HG02588 (cell line): ENCODE data around the gene TRIM71.
"Not testable (repeated sequence)": the region's sequence is repeated elsewhere in the genome, so short reads cannot be mapped to it uniquely, and the experiment has no call there.

ENCODE experiments used
- ATAC-seq: cut with Tn5 transposase; IDR thresholded peaks from one replicate; pipeline ENCODE4 v1.9.1; 2021; ENCODE audit warnings: mild to moderate bottlenecking, moderate library complexity; ENCODE audit not compliant: unreplicated experiment

TRIM71 gene

GRCh38 chr3:32886911-32887310, 69.1 kb downstream of the TRIM71 start:
- ATAC-seq, result no peak

GRCh38 chr3:32888739-32889138, 70.9 kb downstream of the TRIM71 start:
- peak; percentile 90 for ATAC-seq

- ATAC-seq, result no peak
Measured at GRCh38 chr3:32890420-32891276, 72.9 kb downstream of the TRIM71 start.

GRCh38 chr3:32891365-32891764, 73.6 kb downstream of the TRIM71 start:
- no peak for ATAC-seq

- ATAC-seq, result no peak
Measured at GRCh38 chr3:32892625-32893598, 75.1 kb downstream of the TRIM71 start.

GRCh38 chr3:32894977-32895376, 77.2 kb downstream of the TRIM71 start:
- ATAC-seq, result no peak

- ATAC-seq, result no peak
Measured at GRCh38 chr3:32895701-32896100, 77.9 kb downstream of the TRIM71 start.

GRCh38 chr3:32896143-32896542, 78.3 kb downstream of the TRIM71 start:
- ATAC-seq, result no peak

GRCh38 chr3:32897001-32897601, 79.3 kb downstream of the TRIM71 start:
- no peak for ATAC-seq

GRCh38 chr3:32897981-32898623, 80.3 kb downstream of the TRIM71 start:
- no peak for ATAC-seq

GRCh38 chr3:32899265-32899664, 81.5 kb downstream of the TRIM71 start:
- ATAC-seq, result no peak

GRCh38 chr3:32901005-32901932, 83.5 kb downstream of the TRIM71 start:
- no peak for ATAC-seq

GRCh38 chr3:32902887-32903371, 85.1 kb downstream of the TRIM71 start:
- ATAC-seq, result not testable (repeated sequence)

GRCh38 chr3:32903953-32904352, 86.2 kb downstream of the TRIM71 start:
- no peak for ATAC-seq

GRCh38 chr3:32909999-32910398, 92.2 kb downstream of the TRIM71 start:
- ATAC-seq, result no peak

GRCh38 chr3:32910954-32911353, 93.2 kb downstream of the TRIM71 start:
- ATAC-seq, result no peak

GRCh38 chr3:32912046-32912445, 94.2 kb downstream of the TRIM71 start:
- no peak for ATAC-seq

- no peak for ATAC-seq
Measured at GRCh38 chr3:32913790-32914446, 96.1 kb downstream of the TRIM71 start.

GRCh38 chr3:32919920-32920319, 102.1 kb downstream of the TRIM71 start:
- no peak for ATAC-seq
